GM21381 (cell line): ENCODE data around the gene OR10J1.
"Not testable (repeated sequence)": the region's sequence is repeated elsewhere in the genome, so short reads cannot be mapped to it uniquely, and the experiment has no call there.

Experiments used
- ATAC-seq: cut with Tn5 transposase; IDR thresholded peaks from one replicate; pipeline ENCODE4 v1.9.1; 2021; ENCODE audit warnings: mild to moderate bottlenecking, moderate library complexity; ENCODE audit not compliant: unreplicated experiment

OR10J1 gene

GRCh38 chr1:159439422-159439821 is at the start of gene OR10J1:
OR10J1 (plus strand) TSS chr1:159439722; CDS start chr1:159439792, 70 bp downstream.
- no peak for ATAC-seq

DNA sequence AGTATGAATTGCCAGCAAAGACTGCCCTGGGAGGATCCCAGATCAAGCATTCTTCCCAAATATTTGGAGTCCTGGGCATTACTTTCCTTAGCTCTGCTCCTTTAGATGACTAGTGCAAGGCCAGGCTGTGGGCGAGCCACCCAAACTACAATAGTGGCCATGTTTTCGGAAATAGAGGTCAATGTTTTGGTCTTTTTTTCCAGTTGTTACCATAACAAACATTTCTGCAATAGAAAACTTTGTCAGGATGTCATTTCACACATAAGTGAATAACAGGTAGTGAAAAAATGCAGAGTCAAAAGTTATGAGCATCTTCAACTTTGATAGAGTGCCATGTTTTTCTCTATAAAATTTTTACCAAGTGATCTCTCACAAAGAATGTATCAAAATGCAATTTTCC is 32.7 kb upstream of the OR10J1 start:
- ATAC-seq = no peak

GRCh38 chr1:159408862-159409400 is 30.6 kb upstream of the OR10J1 start:
- ATAC-seq = no peak

DNA sequence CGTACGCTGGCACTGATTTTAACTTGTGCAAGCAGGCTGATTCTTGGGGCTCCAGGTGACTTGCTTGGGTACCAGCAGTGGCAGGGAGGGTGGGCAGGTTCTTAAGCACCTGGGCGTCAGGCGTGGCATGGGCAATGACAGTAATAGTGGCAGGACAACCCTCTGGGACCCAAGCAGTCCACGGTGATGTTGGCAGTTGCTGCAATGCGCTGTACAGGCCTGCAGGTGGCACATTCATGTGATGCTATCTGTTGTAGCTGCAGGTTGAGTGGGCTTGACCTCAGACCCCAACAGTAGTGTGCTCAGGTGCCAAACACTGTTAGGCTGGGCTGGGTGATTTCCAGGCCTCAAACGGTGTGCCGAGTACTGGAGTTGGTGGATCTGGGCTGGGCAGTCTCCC is 17.7 kb upstream of the OR10J1 start:
- no peak for ATAC-seq

GRCh38 chr1:159428536-159428935 is 11.0 kb upstream of the OR10J1 start:
- no peak for ATAC-seq

DNA sequence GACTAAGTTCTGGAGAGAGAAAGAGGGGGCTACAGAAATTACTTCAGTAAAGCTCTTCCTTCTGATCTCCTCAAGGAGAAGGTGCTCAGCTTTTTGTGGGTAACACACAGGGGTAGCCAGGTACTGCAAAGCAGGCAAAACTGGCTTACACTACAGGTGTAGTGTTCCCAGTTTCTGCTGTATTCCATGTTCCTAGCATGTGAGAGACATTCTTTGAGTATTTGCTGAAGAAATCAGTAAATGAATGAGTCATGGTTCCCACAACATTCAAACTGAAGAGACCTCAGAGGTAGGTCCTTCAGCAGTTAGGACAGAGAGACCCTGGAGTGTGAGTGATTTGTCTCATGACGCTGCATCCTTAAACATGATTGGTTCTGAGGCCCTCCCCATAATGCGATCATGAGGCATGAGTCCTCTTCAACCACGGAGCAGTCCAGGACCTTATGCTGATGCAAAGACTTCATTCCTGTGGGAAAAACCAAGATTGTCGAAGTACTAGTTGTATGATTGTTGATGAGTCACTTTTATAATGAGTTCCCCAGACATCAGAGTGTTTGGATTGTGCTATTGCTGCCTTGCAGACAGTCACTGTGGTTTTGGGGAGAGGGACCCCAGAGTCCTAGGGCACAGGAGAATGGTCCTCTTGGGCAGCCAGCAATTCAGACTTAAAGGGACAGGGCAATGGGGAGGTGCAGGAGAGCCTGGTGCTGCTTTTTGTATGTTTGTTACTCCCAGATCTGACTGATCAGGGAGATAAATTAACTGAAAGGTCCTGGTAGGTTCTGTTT is 10.3 kb upstream of the OR10J1 start:
- ATAC-seq = no peak

GRCh38 chr1:159430985-159431384 is 8.5 kb upstream of the OR10J1 start:
- no peak for ATAC-seq

DNA sequence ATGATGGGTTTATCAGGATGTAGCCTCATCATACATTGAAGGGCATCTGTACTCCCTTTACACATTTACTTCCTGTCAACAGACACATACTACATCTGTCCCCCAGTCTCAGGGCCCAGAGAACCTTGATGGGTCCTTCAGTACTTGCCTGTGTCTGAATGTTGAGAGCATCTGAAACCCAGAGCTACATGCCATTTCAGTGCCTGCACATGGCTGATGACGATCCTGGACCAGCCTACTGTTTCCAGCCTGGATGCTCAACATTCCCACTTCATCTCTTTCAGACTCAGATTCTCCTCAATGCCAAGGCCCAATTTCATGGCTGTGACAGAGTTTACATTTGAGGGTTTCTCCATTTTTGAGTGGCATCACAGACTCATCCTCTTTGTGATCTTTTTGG is 7.6 kb upstream of the OR10J1 start, which contains the start of gene OR10J4:
Gene OR10J4, plus strand, starts transcription at position 301 of the 400 bp plus-strand sequence.
- no peak for ATAC-seq

DNA sequence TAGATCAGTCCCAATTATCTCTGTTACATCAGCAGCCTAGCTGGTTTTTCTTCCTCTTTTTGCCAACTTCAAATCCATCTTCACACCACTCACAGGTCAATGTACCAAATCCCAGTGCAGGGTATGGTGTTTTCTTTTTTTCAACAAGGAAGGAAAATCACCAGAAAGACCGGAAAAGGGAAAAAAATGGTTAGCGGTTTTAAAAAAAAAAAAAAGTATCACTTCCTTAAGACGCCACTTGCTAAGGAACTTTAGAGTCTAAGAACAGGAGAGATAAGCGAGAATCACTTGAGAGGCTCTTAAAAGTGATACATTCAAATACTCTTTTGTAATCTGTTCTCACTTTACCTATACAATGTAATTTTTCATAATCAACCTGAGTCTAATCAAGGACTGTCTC is 3.1 kb upstream of the OR10J1 start:
- ATAC-seq = no peak

- ATAC-seq = no peak
Measured at GRCh38 chr1:159441360-159441759, 1.8 kb downstream of the OR10J1 start.

DNA sequence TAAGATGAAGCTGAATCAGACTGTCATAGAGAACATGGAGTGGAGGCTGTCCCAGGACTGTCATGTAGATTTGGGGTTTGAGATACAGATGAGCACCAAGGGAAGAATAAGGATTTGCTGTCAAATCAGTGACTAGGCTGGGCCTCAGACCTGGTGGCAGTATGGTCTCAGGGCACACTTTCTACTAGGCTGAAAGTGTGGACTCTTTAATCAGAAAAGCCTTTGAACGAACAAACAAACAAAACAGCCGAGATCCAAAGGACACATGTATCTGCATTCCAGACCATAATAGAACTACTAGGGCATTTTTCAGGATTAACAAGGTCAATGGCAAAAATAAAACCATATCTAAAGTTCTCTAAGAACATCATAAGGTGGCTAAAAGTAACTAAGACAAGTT is 2.9 kb downstream of the OR10J1 start:
- ATAC-seq = no peak

- no peak for ATAC-seq
Measured at GRCh38 chr1:159443066-159443750, 3.7 kb downstream of the OR10J1 start.

DNA sequence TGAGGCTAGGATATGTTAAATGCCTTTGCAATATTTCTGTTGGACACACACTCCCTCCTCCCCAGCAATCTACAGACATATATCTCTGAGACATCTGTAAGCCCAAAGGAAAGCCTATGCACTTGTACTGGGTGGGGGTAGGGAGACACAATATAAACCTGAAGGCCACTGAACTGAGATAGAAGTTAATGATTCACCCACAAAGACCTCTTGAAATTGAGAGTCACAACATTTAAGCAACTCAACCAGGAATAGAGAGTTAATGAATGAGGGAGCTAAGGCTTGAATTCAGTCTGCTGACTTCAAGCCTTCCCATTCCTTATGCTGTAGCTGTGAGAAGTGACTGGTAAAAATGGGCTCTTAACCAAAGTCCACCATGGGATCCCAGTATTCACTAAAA is 5.0 kb downstream of the OR10J1 start:
- no peak for ATAC-seq

- no peak for ATAC-seq
Measured at GRCh38 chr1:159448181-159448580, 8.7 kb downstream of the OR10J1 start.

DNA sequence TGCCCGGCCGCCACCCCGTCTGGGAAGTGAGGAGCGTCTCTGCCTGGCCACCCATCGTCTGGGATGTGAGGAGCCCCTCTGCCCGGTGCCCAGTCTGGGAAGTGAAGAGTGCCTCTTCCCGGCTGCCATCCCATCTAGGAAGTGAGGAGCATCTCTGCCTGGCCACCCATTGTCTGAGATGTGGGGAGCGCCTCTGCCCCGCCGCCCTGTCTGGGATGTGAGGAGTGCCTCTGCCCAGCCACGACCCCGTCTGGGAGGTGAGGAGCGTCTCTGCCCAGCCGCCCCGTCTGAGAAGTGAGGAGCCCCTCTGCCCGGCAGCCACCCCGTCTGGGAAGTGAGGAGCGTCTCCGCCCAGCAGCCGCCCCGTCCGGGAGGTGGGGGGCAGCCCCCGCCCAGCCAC is 10.1 kb downstream of the OR10J1 start:
- ATAC-seq = not testable (repeated sequence)

GRCh38 chr1:159459551-159459950 is 20.0 kb downstream of the OR10J1 start:
- ATAC-seq = no peak

DNA sequence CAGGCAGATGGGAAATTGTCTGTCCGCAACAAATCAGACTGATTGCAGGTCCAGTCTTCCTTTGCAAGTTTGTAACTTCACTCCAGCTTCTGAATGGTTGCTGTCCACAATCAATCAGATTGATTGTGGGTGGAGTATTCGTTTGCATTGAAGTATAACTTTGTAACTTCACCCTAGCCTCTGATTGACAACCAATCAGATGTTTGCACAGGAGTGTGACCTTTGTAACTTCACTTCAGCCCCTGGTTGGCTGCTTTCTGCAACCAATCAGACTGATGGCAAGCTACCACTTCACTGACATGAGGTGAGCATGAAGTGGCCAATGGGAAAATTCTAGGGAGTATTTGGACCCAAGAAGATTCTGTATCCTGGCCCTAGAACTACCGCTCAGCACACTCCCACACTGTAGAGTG is 25.7 kb downstream of the OR10J1 start:
- no peak for ATAC-seq

DNA sequence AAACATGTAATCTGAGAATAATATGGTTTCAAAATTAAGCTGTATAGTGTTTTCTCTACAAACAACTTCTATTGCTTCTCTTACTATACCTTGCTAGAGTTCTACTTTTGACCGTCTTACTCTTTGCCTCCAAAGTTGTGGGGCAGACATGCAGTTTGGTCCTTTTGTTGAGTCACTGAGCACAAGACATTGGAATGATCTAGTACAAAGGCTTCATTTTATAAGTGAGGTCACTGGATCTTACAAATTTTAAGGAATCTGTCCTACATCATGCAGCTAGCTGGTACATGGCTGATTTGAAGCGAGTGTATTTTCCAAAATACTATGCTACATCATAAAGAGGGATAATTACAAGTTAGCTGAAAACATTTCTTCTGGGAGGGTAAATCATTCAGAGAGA is 28.8 kb downstream of the OR10J1 start:
- ATAC-seq = no peak

DNA sequence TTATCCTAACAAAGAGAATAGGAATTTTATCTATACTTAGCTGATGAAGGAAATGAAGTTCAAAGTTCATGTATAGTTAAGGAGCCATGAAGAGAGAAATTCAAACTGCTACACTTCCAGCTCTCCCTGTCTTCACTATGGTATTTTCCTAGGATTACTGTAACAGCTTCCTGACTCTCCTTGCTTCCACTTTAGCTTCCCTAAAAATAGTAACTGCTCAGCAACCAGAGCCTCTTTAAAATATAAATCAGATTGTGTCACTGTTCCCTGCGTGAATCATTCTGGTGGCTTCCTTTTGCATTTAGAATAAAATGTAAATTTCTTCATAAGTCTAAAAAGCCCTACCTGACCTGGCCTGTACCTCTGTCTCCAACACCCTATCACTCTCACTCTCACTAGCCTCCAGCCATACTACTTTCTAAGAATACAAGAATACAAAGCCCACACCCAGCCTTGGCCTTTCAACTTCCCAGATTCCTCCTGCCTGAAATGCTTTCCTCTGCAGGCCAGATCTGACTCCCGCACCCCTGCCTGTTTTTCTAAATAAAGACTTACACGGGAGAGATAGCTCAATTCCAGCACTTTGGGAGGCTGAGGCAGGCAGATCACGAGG is 30.5 kb downstream of the OR10J1 start:
- no peak for ATAC-seq

DNA sequence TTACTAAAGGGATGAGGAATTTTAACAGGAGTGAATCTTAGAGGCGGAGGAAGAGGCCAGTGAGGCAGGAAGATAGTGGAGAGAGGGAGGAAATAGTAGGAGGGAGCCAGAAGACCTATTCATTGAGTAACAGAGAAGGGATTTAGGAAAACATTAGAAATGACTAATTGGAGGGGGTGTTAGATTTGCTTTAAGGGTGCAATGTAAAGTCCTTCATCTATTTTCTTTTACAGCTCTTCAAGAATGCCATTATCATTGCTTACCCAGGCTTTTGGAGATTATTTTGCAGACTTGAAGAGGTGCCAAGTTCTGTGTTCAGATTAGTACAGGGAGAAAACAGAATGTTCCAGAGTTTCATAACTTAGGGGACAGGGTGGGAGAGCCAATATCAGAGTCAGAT is 33.8 kb downstream of the OR10J1 start:
- ATAC-seq = no peak

DNA sequence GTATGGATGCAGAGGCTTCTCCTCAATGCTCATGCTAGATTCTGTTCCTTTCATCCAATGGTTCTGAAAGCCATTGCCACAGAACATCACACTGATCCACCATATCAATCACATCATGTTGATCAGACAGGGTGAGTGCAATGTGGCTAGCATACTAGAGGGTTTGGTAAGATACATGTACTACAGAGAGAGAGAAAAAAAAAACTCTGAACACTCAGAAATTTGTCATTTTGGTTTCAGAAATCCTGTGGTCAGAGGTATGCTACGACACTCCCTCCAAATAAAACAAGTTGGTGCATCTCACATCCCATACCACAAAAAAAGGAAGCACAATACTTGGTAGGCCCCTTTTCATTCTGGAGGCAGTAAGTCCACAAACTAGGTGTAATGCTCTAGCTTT is 35.4 kb downstream of the OR10J1 start:
- no peak for ATAC-seq

DNA sequence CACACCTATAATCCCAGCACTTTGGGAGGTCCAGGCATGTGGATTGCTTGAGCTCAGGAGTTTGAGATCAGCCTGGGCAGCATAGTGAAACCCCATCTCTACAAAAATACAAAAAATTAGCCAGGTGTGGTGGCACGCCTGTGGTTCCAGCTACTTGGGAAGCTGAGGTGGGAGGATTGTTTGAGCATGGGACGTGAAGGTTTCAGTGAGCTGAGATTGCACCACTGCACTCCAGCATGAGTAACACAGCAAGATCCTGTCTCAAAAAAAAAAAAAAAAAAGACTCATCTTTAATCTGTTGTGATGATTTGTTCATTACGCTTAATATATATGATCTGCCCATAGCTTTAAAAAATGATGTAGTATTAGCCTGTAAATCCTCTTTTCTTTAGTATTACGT is 44.0 kb downstream of the OR10J1 start:
- ATAC-seq = no peak
